Stomach (tissue), 4 donors: ENCODE data around the gene SLC24A4.

Source experiments
- POLR2AphosphoS5 ChIP-seq, 3 donors: sonication (generic); formaldehyde crosslinking; IDR thresholded peaks; one replicate each; pipeline ENCODE4 v1.6.1; 2016; ENCODE audit warnings: antibody characterized with exemption in 3 of 3
- TF ChIP-seq, protein P1 (sequence below), 7 experiments: fragments of 450-650 bp in 4 of 7; fragments of 200-600 bp in 3 of 7; sonication (generic) in 3 of 7; IDR thresholded peaks; one replicate each; pipeline ENCODE4 v1.5.1; 2016 to 2019; ENCODE audit warnings: antibody characterized with exemption in 7 of 7, control low read depth in 2 of 7, mild to moderate bottlenecking in 1 of 7

DNA sequence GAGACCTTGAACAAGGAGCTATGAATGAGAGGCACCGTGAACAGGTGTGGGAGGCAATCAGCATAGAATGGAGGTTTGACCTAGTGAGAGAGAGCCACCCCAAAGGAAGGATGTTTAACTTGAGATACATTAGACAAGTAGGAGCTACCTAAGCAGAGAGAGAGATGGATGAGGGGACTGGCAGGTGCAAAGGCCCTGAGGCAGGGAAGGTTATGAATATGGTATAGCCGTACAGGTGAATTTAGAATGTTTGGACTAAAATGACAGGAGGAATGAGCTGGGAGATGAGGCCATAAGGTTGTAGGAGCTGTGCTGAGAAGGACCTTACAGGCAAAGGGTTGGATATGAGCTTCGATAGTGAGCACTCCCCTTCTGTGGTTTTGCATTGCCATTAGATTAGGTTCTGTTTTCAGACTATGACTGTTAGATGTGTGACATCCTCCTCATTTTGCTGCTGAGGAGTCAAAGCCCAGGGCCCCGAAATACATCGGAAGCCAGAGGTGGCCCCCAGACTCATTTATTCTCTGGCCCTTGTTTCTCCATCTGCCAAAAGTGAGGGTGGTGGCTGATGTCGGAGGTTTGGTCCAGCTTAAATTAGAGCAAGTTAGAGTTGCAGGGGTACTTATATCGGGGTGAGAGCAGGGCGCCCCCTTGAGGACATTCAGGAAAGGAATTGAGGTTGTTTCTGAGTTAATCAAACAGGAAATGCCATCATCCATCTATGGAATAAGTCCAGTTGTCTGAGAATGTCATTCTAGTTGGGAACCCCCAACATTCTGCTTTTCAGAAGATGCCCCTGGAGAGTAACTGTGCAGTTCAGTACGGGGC lies 29.4 kb downstream of the SLC24A4 start:
- TF ChIP-seq, protein P1, sequence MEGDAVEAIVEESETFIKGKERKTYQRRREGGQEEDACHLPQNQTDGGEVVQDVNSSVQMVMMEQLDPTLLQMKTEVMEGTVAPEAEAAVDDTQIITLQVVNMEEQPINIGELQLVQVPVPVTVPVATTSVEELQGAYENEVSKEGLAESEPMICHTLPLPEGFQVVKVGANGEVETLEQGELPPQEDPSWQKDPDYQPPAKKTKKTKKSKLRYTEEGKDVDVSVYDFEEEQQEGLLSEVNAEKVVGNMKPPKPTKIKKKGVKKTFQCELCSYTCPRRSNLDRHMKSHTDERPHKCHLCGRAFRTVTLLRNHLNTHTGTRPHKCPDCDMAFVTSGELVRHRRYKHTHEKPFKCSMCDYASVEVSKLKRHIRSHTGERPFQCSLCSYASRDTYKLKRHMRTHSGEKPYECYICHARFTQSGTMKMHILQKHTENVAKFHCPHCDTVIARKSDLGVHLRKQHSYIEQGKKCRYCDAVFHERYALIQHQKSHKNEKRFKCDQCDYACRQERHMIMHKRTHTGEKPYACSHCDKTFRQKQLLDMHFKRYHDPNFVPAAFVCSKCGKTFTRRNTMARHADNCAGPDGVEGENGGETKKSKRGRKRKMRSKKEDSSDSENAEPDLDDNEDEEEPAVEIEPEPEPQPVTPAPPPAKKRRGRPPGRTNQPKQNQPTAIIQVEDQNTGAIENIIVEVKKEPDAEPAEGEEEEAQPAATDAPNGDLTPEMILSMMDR (IDR thresholded peaks at IDR 0.05) = no peak
- TF ChIP-seq POLR2AphosphoS5 (IDR thresholded peaks at IDR 0.05) = no peak
